ENCODE data around the gene DEK.

DNA sequence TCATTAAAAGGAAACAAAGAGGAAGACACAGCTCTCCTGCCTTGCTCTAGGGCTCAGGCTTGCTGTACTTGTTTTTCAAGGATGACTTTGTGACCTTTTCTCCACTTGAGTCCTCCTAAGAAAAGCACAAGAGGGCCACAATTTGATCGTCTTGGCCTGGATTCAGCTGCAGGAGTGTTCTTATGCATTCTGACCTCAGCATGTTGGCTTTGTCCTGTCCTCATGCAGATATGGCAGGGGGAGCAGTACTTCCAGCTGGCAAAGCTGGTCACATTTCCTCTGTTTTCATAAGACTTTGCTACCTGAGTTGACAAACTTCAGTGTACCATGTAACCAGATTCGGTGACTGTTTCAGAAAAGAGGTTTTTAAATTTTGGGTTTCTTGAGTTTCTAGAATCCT, 78.3 kb downstream of the DEK start:
- TF ChIP-seq, protein P1, sequence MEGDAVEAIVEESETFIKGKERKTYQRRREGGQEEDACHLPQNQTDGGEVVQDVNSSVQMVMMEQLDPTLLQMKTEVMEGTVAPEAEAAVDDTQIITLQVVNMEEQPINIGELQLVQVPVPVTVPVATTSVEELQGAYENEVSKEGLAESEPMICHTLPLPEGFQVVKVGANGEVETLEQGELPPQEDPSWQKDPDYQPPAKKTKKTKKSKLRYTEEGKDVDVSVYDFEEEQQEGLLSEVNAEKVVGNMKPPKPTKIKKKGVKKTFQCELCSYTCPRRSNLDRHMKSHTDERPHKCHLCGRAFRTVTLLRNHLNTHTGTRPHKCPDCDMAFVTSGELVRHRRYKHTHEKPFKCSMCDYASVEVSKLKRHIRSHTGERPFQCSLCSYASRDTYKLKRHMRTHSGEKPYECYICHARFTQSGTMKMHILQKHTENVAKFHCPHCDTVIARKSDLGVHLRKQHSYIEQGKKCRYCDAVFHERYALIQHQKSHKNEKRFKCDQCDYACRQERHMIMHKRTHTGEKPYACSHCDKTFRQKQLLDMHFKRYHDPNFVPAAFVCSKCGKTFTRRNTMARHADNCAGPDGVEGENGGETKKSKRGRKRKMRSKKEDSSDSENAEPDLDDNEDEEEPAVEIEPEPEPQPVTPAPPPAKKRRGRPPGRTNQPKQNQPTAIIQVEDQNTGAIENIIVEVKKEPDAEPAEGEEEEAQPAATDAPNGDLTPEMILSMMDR (IDR thresholded peaks at IDR 0.05; ENCODE audit: insufficient read depth, low read length, poor library complexity, severe bottlenecking), result no peak
- TF ChIP-seq EZH2phosphoT487 (conservative IDR thresholded peaks at IDR 0.05; ENCODE audit: low read length), result no peak
